Activated naive CD4-positive, alpha-beta T cell treated with anti-CD3 and anti-CD28 coated beads, Interleukin-2, amount 10 ng/mL, durations not matched to agents 7 days and 5 days (primary cell): Measurements from ENCODE around the gene TMEM236.

Experiments
- CTCF ChIA-PET: fragments of 350-600 bp; sonication (Branson Sonifier 250); formaldehyde crosslinking; loops from one replicate; lab custom pipeline; 2021; ENCODE audit warnings: antibody characterized with exemption; lab: Charles Lee
- DNase-seq: peaks from one replicate; pipeline ENCODE4 v3.0.0-alpha.2; 2020
- H3K27ac Mint-ChIP-seq: one replicate; pipeline ENCODE4 v1.8.0; 2021; ENCODE audit warnings: mild to moderate bottlenecking, moderate library complexity, mixed read lengths
- H3K27me3 Mint-ChIP-seq: one replicate; pipeline ENCODE4 v1.8.0; 2021; ENCODE audit warnings: mild to moderate bottlenecking, mixed read lengths
- H3K36me3 Mint-ChIP-seq: one replicate; pipeline ENCODE4 v1.8.0; 2021; ENCODE audit warnings: mixed read lengths
- H3K4me1 Mint-ChIP-seq: one replicate; pipeline ENCODE4 v1.8.0; 2021; ENCODE audit warnings: mixed read lengths
- H3K4me3 Mint-ChIP-seq: one replicate; pipeline ENCODE4 v1.8.0; 2021; ENCODE audit warnings: mild to moderate bottlenecking, moderate library complexity, mixed read lengths
- H3K9me3 Mint-ChIP-seq: one replicate; pipeline ENCODE4 v1.8.0; 2021; ENCODE audit warnings: mixed read lengths

Gene TMEM236

DNA sequence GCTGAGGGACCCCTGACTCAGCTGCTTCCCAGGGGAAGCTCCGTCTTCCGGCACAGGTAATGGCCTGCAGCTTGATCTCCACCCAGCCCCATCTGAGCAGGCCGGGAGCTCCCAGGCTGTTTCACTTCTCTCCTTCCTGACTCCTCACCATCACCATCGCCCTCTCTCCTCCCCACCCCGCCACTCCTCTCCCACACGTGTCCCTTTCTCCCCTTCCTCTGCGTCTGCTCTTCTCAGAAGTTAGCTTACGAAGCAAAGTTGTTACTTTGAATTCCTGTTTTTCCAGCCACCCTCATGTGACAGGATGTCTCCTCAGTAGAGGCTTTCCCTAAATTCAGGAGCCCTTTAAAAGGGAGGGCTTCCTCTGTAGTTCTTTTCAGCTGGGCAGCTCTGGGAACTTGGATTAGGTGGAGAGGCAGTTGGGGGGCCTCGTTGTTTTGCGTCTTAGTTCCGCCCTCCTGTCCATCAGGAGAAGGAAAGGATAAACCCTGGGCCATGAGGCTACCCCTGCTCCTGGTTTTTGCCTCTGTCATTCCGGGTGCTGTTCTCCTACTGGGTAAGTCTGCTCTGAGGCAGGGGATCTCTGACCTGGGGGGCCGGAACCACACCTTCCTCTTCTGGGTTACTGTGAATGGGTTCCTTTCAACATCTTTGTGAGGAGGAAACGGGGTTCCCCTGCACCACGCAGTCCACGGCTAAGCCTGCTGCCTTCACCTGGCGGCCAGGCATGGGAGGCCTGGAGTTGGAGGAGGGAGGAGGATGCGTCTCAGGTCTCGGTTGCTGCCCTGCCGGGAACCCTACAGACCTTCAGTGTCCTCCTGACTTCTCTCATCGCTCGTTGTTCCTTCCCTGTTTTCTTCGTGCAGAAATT lies 57.2 kb downstream of the TMEM236 start, which contains the start of gene MRC1:
Gene MRC1 (plus strand): TSS at position 378 of the 871 bp plus-strand sequence. CDS start 118 bp downstream, at position 496.
- DNase-seq = no peak
- peaks cover 20% of the 10 kb centered on the region for H3K27me3 Mint-ChIP-seq
- no peaks in the 10 kb centered on the region for H3K9me3 Mint-ChIP-seq
- H3K4me1 Mint-ChIP-seq = peaks cover 3% of the 10 kb centered on the region
- CTCF ChIA-PET = interaction anchor here (0.6 kb wide), 1 partner anchor 130 kb away, joined by 3 read pairs; no protein-coding TSS in a partner anchor
- H3K36me3 Mint-ChIP-seq = no peaks in the 10 kb centered on the region
- no peak within 1 kb of the TSS for H3K4me3 Mint-ChIP-seq
- no peak within 1 kb of the TSS for H3K27ac Mint-ChIP-seq

DNA sequence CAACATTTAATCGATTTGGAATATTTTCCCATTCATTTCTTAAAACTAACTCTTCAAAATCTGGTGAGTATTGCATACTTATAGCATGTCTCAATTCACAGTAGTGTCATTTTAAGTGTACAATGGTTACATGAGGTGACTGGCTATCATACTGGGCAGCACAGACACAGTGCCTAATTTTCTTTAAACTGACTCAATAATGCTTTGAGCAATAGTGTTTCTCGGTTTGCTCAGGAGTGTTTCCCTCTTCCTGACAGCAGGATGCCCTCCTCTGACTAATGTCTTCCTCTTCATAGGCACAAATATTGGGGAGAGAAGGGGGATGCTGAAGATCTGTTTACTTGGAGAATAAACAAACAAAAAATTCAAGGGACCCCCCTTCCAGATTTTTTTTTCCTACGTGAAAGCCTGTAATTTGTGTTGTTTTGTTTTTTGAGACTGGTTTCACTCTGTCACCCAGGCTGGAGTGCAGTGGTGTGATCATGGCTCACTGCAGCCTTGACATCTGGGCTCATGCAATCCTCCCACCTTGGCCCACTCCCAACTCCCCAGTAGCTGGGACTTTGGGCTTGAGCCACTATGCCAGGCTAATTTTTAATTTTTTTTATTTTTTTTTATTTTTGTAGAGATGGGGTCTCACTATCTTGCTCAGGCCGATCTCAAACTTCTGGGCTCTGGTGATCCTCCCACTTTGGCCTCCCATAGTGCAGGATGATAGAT lies 59.3 kb downstream of the TMEM236 start:
- no peak for DNase-seq
- H3K27ac Mint-ChIP-seq = no peak overlapping the region

DNA sequence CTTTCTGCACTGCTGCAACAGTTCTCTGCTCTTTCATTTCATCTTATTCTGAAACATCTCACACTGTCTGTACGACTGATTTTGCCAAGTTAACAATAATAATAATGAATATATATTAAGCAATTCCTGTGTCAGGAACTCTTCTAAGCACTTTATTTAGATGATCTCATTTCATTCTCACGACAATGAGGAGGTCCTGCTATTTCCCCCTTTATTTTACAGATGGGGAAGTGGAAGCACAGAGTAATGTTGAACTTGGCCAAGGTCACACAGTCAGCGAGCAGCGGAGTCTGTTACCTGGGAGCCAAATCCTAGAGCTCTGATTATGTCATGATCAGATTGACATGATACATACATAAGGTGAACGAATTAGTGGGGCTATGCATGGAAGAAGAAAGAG lies 63.0 kb downstream of the TMEM236 start:
- CTCF ChIA-PET = no interaction called here
- H3K27me3 Mint-ChIP-seq = peaks cover 1% of the 10 kb centered on the region
- H3K36me3 Mint-ChIP-seq = no peaks in the 10 kb centered on the region
- no peak for DNase-seq
- H3K4me3 Mint-ChIP-seq = no peak overlapping the region
- H3K27ac Mint-ChIP-seq = no peak overlapping the region
- H3K9me3 Mint-ChIP-seq = no peaks in the 10 kb centered on the region
- no peaks in the 10 kb centered on the region for H3K4me1 Mint-ChIP-seq

More for the DNA sequence above, 59.3 kb downstream of the TMEM236 start:
- H3K9me3 Mint-ChIP-seq = no peaks in the 10 kb centered on the region
- H3K4me3 Mint-ChIP-seq = no peak overlapping the region
- H3K4me1 Mint-ChIP-seq = peaks cover 3% of the 10 kb centered on the region
- no peaks in the 10 kb centered on the region for H3K36me3 Mint-ChIP-seq
- CTCF ChIA-PET = no interaction called here
- peaks cover 20% of the 10 kb centered on the region for H3K27me3 Mint-ChIP-seq

DNA sequence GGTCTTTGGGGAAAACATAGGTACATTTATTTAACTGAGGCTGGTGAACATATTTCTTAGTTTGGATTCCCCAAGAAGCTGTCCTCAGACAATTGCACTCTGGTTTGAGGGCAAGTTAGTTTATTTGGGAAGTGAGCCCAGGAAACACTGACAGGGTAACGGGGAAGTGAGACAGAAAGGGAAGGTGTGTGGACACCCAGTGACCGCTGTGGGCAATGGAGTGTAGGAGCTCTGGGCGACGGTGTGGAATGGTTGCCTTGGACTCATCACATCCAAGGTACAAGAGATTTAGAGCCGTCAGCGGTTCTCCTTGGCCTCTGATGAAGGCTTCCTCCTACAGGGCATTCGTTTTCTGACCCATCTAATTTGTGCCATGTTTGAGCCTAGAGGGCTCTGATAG lies 64.2 kb downstream of the TMEM236 start:
- Mint-ChIP-seq H3K9me3 (no peaks in the 10 kb centered on the region), H3K4me3 (no peak overlapping the region), H3K4me1 (no peaks in the 10 kb centered on the region), H3K27me3 (no peaks in the 10 kb centered on the region), H3K27ac (no peak overlapping the region), H3K36me3 (no peaks in the 10 kb centered on the region)
- CTCF ChIA-PET = no interaction called here
- DNase-seq = no peak

DNA sequence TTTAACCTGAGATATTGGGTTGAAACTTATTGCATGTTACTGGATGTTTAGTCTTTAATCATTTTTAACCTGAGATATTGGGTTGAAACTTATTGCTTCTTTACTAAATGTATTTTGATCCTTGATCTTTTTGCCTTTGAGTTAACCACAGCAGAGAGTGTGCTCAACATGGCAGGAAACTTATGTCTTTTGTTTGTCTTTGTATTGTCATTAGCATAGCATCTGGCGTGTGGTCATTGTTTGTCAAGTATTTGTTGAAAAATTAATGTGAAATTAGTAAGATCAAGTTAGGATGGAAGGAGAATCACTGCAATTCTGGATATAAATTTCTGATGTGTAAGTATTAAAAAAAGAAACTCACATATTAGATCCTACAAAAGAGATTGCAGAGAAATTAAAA lies 65.3 kb downstream of the TMEM236 start:
- no peaks in the 10 kb centered on the region for H3K9me3 Mint-ChIP-seq
- H3K27ac Mint-ChIP-seq = no peak overlapping the region
- no peak overlapping the region for H3K4me3 Mint-ChIP-seq
- H3K36me3 Mint-ChIP-seq = no peaks in the 10 kb centered on the region
- no peaks in the 10 kb centered on the region for H3K4me1 Mint-ChIP-seq
- DNase-seq = no peak
- CTCF ChIA-PET = no interaction called here
- H3K27me3 Mint-ChIP-seq = no peaks in the 10 kb centered on the region

DNA sequence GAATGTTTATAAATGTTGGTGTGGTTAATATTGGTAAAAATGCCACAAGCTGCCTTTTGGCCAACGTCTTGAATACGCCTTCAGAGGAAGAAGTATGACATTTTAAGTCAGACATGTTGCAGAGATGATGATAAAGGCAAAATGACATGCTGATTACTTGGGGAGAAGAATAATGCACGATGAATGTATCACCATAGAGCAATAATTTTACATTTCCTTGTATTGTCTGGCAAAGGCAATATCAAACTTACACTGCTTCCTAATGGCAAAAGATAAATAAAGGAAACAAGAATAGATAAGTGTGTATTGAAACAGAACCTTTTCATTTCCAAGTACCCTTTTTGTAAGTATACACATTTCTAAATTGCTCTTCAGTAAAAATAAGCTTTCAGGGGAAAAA lies 65.8 kb downstream of the TMEM236 start:
- Mint-ChIP-seq H3K4me3 (no peak overlapping the region), H3K27me3 (no peaks in the 10 kb centered on the region), H3K9me3 (no peaks in the 10 kb centered on the region), H3K36me3 (no peaks in the 10 kb centered on the region), H3K4me1 (no peaks in the 10 kb centered on the region), H3K27ac (no peak overlapping the region)
- DNase-seq = no peak
- CTCF ChIA-PET = no interaction called here

DNA sequence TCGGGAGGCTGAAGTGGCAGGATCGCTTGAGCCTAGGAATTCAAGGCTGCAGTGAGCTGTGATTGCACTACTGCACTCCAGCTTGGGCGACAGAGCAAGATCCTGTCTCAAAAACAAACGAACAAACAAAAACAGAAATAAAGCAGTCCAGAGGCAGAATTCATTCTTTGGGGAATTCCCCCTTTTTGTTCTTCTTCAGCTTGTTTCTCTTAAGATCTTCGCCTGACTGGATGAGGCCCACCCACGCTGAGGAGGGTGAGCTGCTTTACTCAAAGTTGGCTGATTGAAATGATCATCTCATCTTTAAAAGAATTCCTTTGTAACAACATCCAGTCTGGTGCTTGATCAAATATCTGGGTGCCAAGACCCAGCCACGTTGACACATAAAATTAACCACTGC lies 67.8 kb downstream of the TMEM236 start:
- H3K27ac Mint-ChIP-seq = no peak overlapping the region
- DNase-seq = no peak
- H3K27me3 Mint-ChIP-seq = no peaks in the 10 kb centered on the region
- no peaks in the 10 kb centered on the region for H3K9me3 Mint-ChIP-seq
- CTCF ChIA-PET = no interaction called here
- H3K4me3 Mint-ChIP-seq = no peak overlapping the region
- H3K36me3 Mint-ChIP-seq = no peaks in the 10 kb centered on the region
- no peaks in the 10 kb centered on the region for H3K4me1 Mint-ChIP-seq

DNA sequence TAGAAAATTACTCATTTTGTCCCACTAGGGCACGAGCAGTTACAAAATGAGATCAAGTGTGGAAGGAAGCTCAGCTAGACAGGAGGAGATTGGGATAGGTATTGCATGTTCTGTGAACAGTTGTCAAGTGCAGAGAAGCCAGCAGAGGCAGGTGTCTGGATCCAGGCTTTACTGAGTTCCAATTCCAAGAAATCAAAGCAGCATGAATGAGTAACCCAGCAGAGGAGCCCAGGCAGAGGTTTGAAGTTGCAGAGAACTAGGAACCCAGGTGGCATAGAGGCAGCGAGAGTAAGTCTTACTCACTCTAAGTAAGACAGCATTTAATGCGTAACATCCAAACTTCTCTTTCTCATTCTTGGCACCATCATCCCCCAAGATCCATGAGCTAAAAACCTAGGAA lies 68.9 kb downstream of the TMEM236 start:
- CTCF ChIA-PET = no interaction called here
- H3K9me3 Mint-ChIP-seq = no peaks in the 10 kb centered on the region

DNA sequence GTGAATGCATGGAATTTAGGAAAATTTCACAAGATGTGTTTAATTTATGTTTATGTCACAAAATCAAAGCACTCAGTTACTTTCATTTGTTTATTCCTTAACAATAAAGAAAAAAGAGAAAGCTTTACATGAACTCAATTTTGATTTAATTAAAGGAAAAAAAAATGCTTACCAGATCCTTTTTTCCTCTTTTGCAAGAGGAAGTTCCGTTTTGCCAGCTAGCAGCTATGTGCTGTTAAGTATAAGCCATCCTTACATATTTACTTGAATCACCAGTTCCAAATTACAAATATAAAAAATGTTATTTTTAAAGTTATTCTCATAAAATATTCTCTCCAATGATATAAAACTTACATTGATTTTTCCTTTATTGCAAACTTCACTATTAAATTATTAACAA lies 69.9 kb downstream of the TMEM236 start:
- Mint-ChIP-seq H3K36me3 (no peaks in the 10 kb centered on the region), H3K4me3 (no peak overlapping the region), H3K4me1 (no peaks in the 10 kb centered on the region), H3K27me3 (no peaks in the 10 kb centered on the region), H3K9me3 (no peaks in the 10 kb centered on the region), H3K27ac (no peak overlapping the region)
- DNase-seq = no peak
- CTCF ChIA-PET = interaction anchor here (1.4 kb wide), 1 partner anchor 49 kb away, joined by 3 read pairs; no protein-coding TSS in a partner anchor

More for the DNA sequence above, 68.9 kb downstream of the TMEM236 start:
- Mint-ChIP-seq H3K27ac (no peak overlapping the region), H3K27me3 (no peaks in the 10 kb centered on the region), H3K4me1 (no peaks in the 10 kb centered on the region), H3K36me3 (no peaks in the 10 kb centered on the region), H3K4me3 (no peak overlapping the region)
- DNase-seq = no peak

DNA sequence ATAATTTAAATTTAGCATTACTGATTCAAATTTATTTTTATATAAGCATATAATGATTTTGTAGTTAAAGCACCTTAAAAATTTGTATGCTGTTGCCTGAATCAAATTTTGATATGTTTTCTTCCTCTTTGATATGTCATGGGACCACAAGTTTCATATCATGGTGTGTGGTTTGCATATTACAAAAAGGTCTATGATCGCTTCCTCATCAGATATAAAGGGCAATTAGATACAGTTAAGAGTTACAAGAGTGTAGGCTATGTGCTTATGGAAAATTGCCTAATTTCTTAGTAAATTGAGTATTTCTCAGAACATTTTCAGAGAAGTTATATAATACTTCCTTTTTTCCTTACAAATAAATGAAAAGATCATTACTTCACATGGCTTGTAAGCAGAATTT lies 79.3 kb downstream of the TMEM236 start:
- CTCF ChIA-PET = no interaction called here
- DNase-seq = no peak
- Mint-ChIP-seq H3K36me3 (no peaks in the 10 kb centered on the region), H3K4me3 (no peak overlapping the region), H3K4me1 (no peaks in the 10 kb centered on the region), H3K27ac (no peak overlapping the region), H3K27me3 (peaks cover 4% of the 10 kb centered on the region), H3K9me3 (no peaks in the 10 kb centered on the region)

DNA sequence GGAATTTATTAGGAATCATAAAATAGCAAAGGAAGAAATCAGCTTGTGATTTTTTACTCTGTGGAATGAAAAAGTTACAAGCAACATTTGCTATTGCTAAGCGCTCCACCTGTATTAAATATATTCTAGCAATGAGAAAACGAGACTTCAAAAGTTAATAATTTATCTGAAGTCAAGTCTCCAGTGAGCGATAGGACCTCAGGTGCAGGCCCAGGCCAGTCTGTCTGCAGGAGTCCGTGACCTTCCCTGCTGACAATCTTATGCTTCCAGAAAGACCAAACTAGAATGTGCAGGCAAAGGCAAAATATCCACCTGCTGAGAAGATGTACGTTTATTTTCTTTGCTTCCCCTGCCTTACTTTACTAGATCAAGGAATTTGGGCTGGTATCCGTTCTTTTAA lies 79.9 kb downstream of the TMEM236 start:
- CTCF ChIA-PET = no interaction called here
- Mint-ChIP-seq H3K9me3 (no peaks in the 10 kb centered on the region), H3K36me3 (no peaks in the 10 kb centered on the region), H3K27ac (no peak overlapping the region), H3K4me3 (no peak overlapping the region), H3K27me3 (peaks cover 10% of the 10 kb centered on the region), H3K4me1 (no peaks in the 10 kb centered on the region)
- DNase-seq = no peak

DNA sequence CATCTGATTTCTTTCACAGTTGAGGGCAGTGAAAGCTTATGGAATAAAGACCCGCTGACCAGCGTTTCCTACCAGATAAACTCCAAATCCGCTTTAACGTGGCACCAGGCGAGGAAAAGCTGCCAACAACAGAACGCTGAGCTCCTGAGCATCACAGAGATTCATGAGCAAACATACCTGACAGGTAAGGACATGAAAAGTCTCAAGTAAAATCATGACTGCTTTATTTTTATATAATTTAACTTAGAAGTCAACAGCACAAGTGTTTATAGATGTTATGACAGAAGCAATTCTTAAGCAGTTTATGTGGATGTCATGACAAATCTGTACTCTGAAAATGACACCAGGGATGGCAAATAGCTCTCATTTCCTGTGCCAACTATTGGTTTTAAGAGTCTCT lies 81.7 kb downstream of the TMEM236 start:
- CTCF ChIA-PET = no interaction called here
- Mint-ChIP-seq H3K27ac (no peak overlapping the region), H3K9me3 (no peaks in the 10 kb centered on the region), H3K36me3 (no peaks in the 10 kb centered on the region), H3K27me3 (peaks cover 15% of the 10 kb centered on the region), H3K4me1 (no peaks in the 10 kb centered on the region), H3K4me3 (no peak overlapping the region)
- no peak for DNase-seq

DNA sequence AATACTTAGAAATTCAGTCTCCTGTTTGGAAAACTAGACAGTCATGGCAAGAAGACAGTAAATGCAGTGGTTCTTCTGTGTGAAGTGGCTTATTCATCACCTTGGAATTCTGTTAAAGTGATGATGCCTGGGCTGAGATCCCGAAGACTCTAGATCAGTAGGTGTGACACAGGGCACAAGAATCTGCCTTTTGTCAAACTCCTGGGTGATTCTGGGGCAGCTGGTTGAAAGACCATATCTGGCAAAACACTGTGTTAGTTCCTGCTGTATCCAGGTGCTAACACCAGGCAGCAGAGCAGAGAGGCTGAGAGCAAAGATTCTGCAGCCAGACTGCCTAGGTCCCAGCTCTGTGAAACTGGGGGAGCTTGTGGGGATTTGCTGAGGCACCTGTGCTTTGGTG lies 83.7 kb downstream of the TMEM236 start:
- Mint-ChIP-seq H3K27ac (no peak overlapping the region), H3K9me3 (no peaks in the 10 kb centered on the region), H3K36me3 (no peaks in the 10 kb centered on the region), H3K4me3 (no peak overlapping the region), H3K4me1 (no peaks in the 10 kb centered on the region), H3K27me3 (peaks cover 15% of the 10 kb centered on the region)
- CTCF ChIA-PET = no interaction called here
- DNase-seq = no peak

DNA sequence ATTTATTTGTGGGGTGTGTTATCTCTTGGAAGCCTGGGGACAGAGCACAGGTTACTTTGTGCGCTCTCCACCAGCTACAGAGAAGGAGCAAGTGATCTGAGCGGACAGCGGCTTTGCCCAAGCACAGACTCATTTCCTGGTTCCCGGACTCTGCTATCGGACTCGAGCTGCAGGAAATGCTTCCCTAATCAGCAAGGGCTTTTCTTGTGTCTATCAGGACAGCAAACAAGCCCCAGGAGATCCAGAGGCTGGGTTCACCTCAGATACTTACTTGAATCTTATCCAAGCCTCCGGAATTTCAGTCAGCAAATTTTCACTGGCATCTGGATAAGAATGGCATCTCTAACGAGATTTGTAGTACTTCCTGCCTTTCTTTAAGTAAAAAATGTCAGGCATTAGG lies 84.9 kb downstream of the TMEM236 start:
- H3K4me1 Mint-ChIP-seq = no peaks in the 10 kb centered on the region
- peaks cover 15% of the 10 kb centered on the region for H3K27me3 Mint-ChIP-seq
- H3K27ac Mint-ChIP-seq = no peak overlapping the region
- H3K9me3 Mint-ChIP-seq = no peaks in the 10 kb centered on the region
- no peak overlapping the region for H3K4me3 Mint-ChIP-seq
- CTCF ChIA-PET = no interaction called here
- no peaks in the 10 kb centered on the region for H3K36me3 Mint-ChIP-seq
- no peak for DNase-seq
